HG03280 (cell line): ENCODE measurements around the gene ZXDC.

Experiments used
- ATAC-seq: cut with Tn5 transposase; IDR thresholded peaks from one replicate; pipeline ENCODE4 v1.9.1; 2021; ENCODE audit warnings: mild to moderate bottlenecking, moderate library complexity; ENCODE audit not compliant: unreplicated experiment

The ZXDC gene

DNA sequence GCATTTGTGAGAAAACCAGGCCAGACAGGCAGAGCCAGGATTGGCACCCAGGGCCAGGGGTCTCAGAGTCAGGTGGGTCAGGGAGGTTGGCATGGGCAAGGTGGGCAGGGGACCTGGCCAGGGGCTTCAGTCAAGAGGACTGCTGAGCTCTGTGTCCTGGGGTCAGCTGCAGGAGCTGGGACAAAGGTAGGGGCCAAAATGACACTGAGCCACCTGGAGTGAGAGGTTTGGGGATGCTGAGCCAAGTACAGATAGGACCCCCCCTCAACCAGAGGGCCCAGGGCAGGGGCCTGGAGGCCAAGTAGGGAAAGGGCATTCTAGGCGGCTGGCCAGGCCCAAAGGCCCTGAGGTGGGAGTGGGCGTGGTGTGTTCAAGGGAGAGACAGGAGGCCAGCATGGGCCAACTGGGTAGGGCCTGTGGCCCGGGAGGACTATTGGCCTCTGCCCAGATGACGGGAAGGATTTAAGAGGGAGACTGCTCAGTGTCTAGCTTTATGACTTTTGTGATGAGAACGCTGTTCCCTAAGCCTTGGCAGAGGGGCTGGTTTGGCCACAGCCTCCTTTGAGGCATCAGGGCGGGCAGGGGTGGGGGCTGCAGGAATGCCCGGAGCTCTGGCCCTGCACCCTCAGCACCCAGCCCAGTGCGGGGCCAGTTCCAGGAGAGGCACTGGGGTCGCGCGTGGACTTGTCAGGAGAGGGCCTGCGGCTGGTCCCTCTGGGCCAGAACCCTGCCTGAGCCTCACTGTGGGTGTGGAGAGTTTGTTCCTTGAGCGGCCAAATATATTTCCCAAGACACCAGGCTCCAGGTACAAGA is 77.9 kb downstream of the ZXDC start:
- ATAC-seq = no peak

DNA sequence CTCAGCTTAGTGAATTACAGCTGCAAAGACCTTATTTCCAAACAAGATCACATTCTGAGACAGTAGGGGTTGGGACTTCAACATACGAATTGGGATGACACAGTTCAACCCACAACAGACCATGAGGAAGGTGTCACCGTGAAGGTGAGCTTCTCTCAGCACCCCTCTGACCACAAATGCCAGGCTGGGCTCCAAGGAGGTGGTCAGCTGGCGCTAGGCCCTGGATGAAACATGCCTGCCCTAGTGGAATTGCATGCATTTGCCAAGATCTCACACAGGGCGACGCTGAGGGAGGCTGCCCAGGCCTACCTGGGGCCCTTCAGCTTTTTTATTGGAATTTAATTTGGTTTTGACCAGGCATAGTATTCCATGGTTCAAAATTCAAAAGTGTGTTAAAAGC is 79.2 kb downstream of the ZXDC start:
- no peak for ATAC-seq

DNA sequence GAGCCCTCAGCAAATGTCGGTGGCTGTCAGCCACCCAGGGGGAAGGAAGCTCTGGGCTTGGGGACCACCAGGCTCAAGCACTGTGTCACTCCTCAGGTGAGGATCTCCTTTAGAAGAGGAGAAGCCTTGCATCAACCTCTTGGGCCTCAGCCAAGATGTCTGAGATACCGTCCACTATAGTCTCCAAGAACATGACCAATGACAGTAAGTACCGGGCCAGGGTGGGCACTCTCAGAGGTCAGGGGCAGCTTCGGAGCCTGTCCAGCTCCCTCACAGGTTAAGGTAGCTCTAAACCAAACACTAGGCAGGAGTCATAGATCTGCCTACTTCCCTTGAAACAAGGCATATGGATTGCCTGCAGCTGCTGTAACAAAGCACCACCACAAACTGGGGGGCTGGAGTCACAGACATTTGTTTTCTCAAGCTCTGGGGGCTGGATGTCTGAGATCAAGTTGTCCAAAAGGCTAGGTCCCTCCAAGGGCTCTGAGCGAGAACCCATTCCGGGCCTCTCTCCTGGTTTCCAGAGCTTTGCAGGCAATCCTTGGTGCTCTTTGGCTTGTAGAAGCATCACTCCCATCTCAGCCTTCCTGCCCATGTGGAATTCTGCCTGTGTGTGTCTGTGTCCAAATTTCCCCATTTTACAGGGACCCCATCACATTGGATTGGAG is 79.7 kb downstream of the ZXDC start:
- no peak for ATAC-seq

DNA sequence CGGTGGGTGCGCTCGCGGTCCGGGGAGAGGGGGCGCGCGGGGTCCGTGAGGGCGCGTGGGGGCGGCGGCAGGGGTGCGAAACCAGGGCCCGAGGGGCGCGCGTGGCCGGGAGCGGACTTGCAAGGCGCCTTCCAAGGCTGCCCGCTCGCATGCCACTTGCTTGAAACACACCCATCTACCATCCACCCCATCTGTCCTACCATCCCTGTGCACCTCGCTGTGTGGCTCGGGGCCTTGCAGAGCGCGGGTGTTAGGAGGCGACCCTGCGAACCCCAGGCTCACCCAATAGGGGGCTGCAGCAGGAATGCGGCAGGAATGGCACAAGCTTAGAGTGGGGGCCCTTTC is 80.7 kb downstream of the ZXDC start:
- no peak for ATAC-seq

- ATAC-seq = no peak
Observed at GRCh38 chr3:126394179-126394976, 81.3 kb downstream of the ZXDC start, which contains the start of gene CFAP100. CFAP100 (plus strand) TSS chr3:126394909; CDS start chr3:126396001, 1,092 bp downstream.

DNA sequence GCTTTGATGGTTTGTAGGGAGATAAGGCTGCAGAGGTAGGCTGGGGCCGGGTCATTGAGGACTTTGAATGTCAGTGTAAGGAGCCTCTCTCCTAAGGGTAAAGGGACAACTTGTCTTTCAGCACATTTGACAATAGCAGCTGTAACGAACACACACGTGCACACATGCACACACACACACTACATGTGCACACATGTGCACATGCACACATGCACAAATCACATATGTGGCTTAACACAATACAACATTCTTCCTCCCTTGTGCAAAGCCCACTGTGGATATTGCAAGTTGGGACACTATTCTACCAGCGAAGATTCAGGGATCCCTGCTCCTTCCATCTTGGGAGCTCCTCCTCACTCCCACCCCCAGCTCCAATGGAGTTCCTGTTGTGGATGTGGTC is 82.1 kb downstream of the ZXDC start:
- no peak for ATAC-seq

DNA sequence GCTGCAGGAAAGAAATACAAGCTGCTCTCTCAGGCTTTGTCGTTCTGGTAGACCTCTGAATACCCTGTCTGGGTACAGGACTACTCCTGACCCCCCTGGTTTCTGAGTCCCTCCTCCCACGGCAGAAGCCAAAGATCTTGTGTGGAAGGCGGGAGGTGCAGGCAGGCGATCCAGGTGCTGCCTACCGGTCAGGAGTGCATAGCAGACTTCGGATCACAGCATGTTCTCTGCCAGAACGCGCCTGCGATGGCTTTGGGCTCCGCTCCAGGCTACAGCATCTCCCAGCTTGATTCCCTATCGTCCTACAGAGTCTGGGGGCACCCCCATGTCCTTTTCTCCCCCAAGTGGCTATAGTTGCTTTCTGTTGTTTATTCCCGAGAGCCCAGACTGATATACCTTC is 83.4 kb downstream of the ZXDC start:
- ATAC-seq = no peak

GRCh38 chr3:126391631-126392030 is 84.1 kb downstream of the ZXDC start:
- no peak for ATAC-seq

GRCh38 chr3:126390751-126391150 is 84.9 kb downstream of the ZXDC start:
- ATAC-seq = no peak

DNA sequence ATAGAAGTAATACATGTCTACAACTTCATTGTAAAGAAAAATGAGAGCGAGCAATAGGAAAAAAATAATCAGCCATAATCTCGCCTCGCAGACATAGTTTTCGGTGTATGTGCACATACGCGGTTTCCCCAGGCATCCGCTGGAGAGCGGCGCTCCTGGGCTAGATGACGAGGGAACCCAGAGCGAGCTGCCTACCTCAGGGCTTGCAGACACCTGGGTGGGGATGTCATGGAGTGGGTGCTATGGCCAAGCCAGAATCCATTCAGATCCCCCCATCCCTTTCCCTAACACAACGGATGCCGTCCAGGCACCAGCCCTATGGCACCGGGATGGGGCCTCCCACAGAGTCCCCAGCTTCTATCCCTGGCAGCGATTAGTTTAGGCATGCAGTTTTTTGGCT is 85.5 kb downstream of the ZXDC start:
- no peak for ATAC-seq

GRCh38 chr3:126389794-126390146 is 85.9 kb downstream of the ZXDC start:
- ATAC-seq = no peak

DNA sequence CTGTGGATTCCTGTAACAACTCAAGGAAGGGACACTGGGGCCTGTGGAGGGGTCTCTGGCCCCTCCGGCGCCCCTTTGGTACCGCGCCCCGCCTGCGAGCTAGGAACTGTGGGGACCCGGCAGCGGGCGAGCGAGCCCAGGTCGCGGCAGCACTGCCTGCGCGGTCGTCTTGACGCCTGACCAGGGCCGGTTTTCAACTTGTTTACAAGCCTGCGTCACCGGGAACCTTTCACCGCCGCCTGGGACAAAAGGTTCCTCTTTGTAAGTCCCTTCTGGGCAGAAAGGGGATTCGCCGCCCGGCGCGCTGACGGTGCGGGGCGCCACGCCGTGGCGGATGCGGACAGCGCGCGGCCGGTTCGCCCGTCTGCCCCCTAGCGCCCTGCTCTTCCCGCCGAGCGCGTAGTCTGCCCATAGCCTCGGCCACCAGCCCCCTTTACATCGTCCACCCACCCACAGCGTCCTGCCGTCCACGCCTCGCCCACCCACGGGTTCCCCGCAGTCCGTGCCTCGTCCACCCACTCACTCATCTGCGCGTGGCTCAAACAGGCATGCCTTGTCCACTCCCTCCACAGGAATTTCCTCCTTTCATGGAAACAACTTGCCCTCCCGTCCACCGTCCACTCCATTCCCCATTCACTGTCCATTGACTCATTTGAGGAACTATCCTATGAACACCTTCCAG is 86.4 kb downstream of the ZXDC start:
- no peak for ATAC-seq
